ENCODE results near the gene NRIP2. TPM values are rescaled to one million over a fixed set of nuclear protein-coding genes. Genes with fewer than 3 reads are reported as not detected.

Gene NRIP2
- polyA plus RNA-seq, 3 donors from 2014 or later = 0.31 to 1.4 (median 0.71) TPM

- H3K4me1 Mint-ChIP-seq = peaks cover 17 to 18% of the 10 kb centered on the region in 2 donors
- peak overlapping the region; percentile 73 to 89 (median 85) for H3K27ac Mint-ChIP-seq
Observed at GRCh38 chr12:2795291-2796186, 39.3 kb downstream of the NRIP2 start.

GRCh38 chr12:2794736-2795289 is 40.0 kb downstream of the NRIP2 start, which contains the start of gene FKBP4:
TSS of gene FKBP4 (plus strand) at chr12:2794970. CDS start at chr12:2795140, 170 bp downstream.
- Mint-ChIP-seq H3K27me3 (ENCODE audit: low read depth in 3 of 3) (peaks cover 2 to 16% (median 5%) of the 10 kb centered on the region in 3 donors), H3K4me1 (peaks cover 17 to 18% of the 10 kb centered on the region in 2 donors), H3K9me3 (no peaks in the 10 kb centered on the region), H3K4me3 (peak within 1 kb of the TSS; percentile 89 to 91 (median 89)), H3K27ac (peak within 1 kb of the TSS in 2 of 6 donors; percentile 69 to 76), H3K36me3 (peaks cover 6 to 16% (median 13%) of the 10 kb centered on the region in 3 donors)
- DNase-seq = peak; percentile 78 to 82 (median 80)

More at GRCh38 chr12:2795291-2796186, 39.3 kb downstream of the NRIP2 start:
- peaks cover 6 to 23% (median 13%) of the 10 kb centered on the region in 3 donors for H3K36me3 Mint-ChIP-seq
- peak overlapping the region; percentile 89 to 91 (median 89) for H3K4me3 Mint-ChIP-seq
- peaks cover 2 to 16% (median 5%) of the 10 kb centered on the region in 3 donors for H3K27me3 Mint-ChIP-seq (ENCODE audit: low read depth in 3 of 3)
- peak; percentile 64 to 67 (median 67) for DNase-seq
- no peaks in the 10 kb centered on the region for H3K9me3 Mint-ChIP-seq

- H3K27ac Mint-ChIP-seq = no peak overlapping the region
- H3K27me3 Mint-ChIP-seq (ENCODE audit: low read depth in 3 of 3) = peaks cover 2 to 16% (median 5%) of the 10 kb centered on the region in 3 donors
- H3K36me3 Mint-ChIP-seq = peaks cover 6 to 11% (median 10%) of the 10 kb centered on the region in 3 donors
- DNase-seq = peak in 1 of 3 donors; percentile 10
- H3K4me1 Mint-ChIP-seq = peaks cover 17 to 18% of the 10 kb centered on the region in 2 donors
- no peaks in the 10 kb centered on the region for H3K9me3 Mint-ChIP-seq
- H3K4me3 Mint-ChIP-seq = peak overlapping the region; percentile 79 to 89 (median 84)
Observed at GRCh38 chr12:2794191-2794735, 40.6 kb downstream of the NRIP2 start.

GRCh38 chr12:2793561-2793960 is 41.3 kb downstream of the NRIP2 start:
- DNase-seq = no peak
- peak overlapping the region in 2 of 6 donors; percentile 45 to 60 for H3K27ac Mint-ChIP-seq
- peaks cover 17 to 18% of the 10 kb centered on the region in 2 donors for H3K4me1 Mint-ChIP-seq
- no peaks in the 10 kb centered on the region for H3K9me3 Mint-ChIP-seq
- H3K4me3 Mint-ChIP-seq = peak overlapping the region; percentile 62 to 89 (median 78)
- H3K36me3 Mint-ChIP-seq = peaks cover 3 to 4% (median 4%) of the 10 kb centered on the region in 3 donors
- H3K27me3 Mint-ChIP-seq (ENCODE audit: low read depth in 3 of 3) = peaks cover 2 to 16% (median 5%) of the 10 kb centered on the region in 3 donors

GRCh38 chr12:2792671-2793500 is 41.9 kb downstream of the NRIP2 start:
- Mint-ChIP-seq H3K36me3 (no peaks in the 10 kb centered on the region), H3K27me3 (ENCODE audit: low read depth in 3 of 3) (peaks cover 2 to 16% (median 5%) of the 10 kb centered on the region in 3 donors), H3K27ac (peak overlapping the region in 2 of 6 donors; percentile 45 to 60), H3K9me3 (no peaks in the 10 kb centered on the region), H3K4me1 (peaks cover 17 to 18% of the 10 kb centered on the region in 2 donors), H3K4me3 (peak overlapping the region; percentile 2 to 89 (median 78))
- DNase-seq = no peak

- no peak overlapping the region for H3K27ac Mint-ChIP-seq
- no peak for DNase-seq
- H3K9me3 Mint-ChIP-seq = no peaks in the 10 kb centered on the region
- H3K27me3 Mint-ChIP-seq (ENCODE audit: low read depth in 3 of 3) = peaks cover 2 to 11% (median 3%) of the 10 kb centered on the region in 3 donors
- peaks cover 2 to 5% of the 10 kb centered on the region in 2 donors for H3K4me1 Mint-ChIP-seq
- H3K4me3 Mint-ChIP-seq = no peak overlapping the region
- no peaks in the 10 kb centered on the region for H3K36me3 Mint-ChIP-seq
Observed at GRCh38 chr12:2791089-2791488, 43.7 kb downstream of the NRIP2 start.

GRCh38 chr12:2785017-2785416 is 49.8 kb downstream of the NRIP2 start:
- Mint-ChIP-seq H3K27ac (no peak overlapping the region), H3K27me3 (ENCODE audit: low read depth in 3 of 3) (peaks cover 4 to 6% (median 5%) of the 10 kb centered on the region in 3 donors), H3K4me3 (no peak overlapping the region), H3K4me1 (peaks cover 6 to 10% of the 10 kb centered on the region in 2 donors), H3K36me3 (no peaks in the 10 kb centered on the region), H3K9me3 (no peaks in the 10 kb centered on the region)
- no peak for DNase-seq

- H3K27ac Mint-ChIP-seq = no peak overlapping the region
- no peaks in the 10 kb centered on the region for H3K36me3 Mint-ChIP-seq
- H3K27me3 Mint-ChIP-seq (ENCODE audit: low read depth in 3 of 3) = peaks cover 4 to 6% (median 5%) of the 10 kb centered on the region in 3 donors
- no peaks in the 10 kb centered on the region for H3K9me3 Mint-ChIP-seq
- peak; percentile 37 to 48 (median 46) for DNase-seq
- peak overlapping the region; percentile 49 to 84 (median 75) for H3K4me3 Mint-ChIP-seq
- peaks cover 6 to 10% of the 10 kb centered on the region in 2 donors for H3K4me1 Mint-ChIP-seq
Observed at GRCh38 chr12:2783936-2784600, 50.8 kb downstream of the NRIP2 start.

- H3K9me3 Mint-ChIP-seq = no peaks in the 10 kb centered on the region
- no peak for DNase-seq
- no peaks in the 10 kb centered on the region for H3K36me3 Mint-ChIP-seq
- no peak overlapping the region for H3K4me3 Mint-ChIP-seq
- H3K27ac Mint-ChIP-seq = no peak overlapping the region
- peaks cover 4 to 7% (median 6%) of the 10 kb centered on the region in 3 donors for H3K27me3 Mint-ChIP-seq (ENCODE audit: low read depth in 3 of 3)
- H3K4me1 Mint-ChIP-seq = peaks cover 6% of the 10 kb centered on the region in 2 donors
Observed at GRCh38 chr12:2779281-2779680, 55.6 kb downstream of the NRIP2 start.

GRCh38 chr12:2776129-2776806 is 58.6 kb downstream of the NRIP2 start:
- H3K36me3 Mint-ChIP-seq = no peaks in the 10 kb centered on the region
- H3K9me3 Mint-ChIP-seq = no peaks in the 10 kb centered on the region
- H3K4me1 Mint-ChIP-seq = no peaks in the 10 kb centered on the region
- DNase-seq = no peak
- peaks cover 0 to 5% (median 2%) of the 10 kb centered on the region in 3 donors for H3K27me3 Mint-ChIP-seq (ENCODE audit: low read depth in 3 of 3)
- H3K4me3 Mint-ChIP-seq = no peak overlapping the region
- H3K27ac Mint-ChIP-seq = no peak overlapping the region

GRCh38 chr12:2775431-2775830 is 59.4 kb downstream of the NRIP2 start:
- no peak overlapping the region for H3K27ac Mint-ChIP-seq
- peaks cover 0 to 2% (median 0%) of the 10 kb centered on the region in 3 donors for H3K36me3 Mint-ChIP-seq
- no peaks in the 10 kb centered on the region for H3K4me1 Mint-ChIP-seq
- peaks cover 0 to 8% (median 5%) of the 10 kb centered on the region in 3 donors for H3K27me3 Mint-ChIP-seq (ENCODE audit: low read depth in 3 of 3)
- no peak for DNase-seq
- H3K9me3 Mint-ChIP-seq = peaks cover 0 to 2% (median 0%) of the 10 kb centered on the region in 6 donors
- no peak overlapping the region for H3K4me3 Mint-ChIP-seq

Measured in immature natural killer cell (primary cell).